Heart left ventricle (tissue), 16 donors: ENCODE data around the gene RPL7A. TPM values are rescaled to one million over a fixed set of nuclear protein-coding genes. Genes with fewer than 3 reads are reported as not detected.

ENCODE experiments used
- ATAC-seq, 4 donors: fragments of 200-7000 bp; cut with Tn5 transposase; one replicate each; pipeline ENCODE4 v1.9.1; 2020 to 2022; ENCODE audit warnings: moderate library complexity in 4 of 4, mild to moderate bottlenecking in 3 of 4, moderate number of reproducible peaks in 1 of 4
- DNase-seq, 5 donors: peaks; one replicate each; pipeline ENCODE4 v3.0.0-alpha.2; 2020
- H3K27ac ChIP-seq, 12 donors: fragments of 200-600 bp; sonication (generic) in 4 of 12; one replicate each; pipeline versions ENCODE4 v1.5.0 to v1.8.0; 2016 to 2022; ENCODE audit warnings: mild to moderate bottlenecking in 2 of 12
- H3K27me3 ChIP-seq, 9 donors: fragments of 200-600 bp; sonication (generic) in 2 of 9; one replicate each; pipeline versions ENCODE4 v1.5.1 to v1.8.0; 2016 to 2022; ENCODE audit warnings: mild to moderate bottlenecking in 3 of 9
- H3K36me3 ChIP-seq, 9 donors: fragments of 200-600 bp; sonication (generic) in 2 of 9; one replicate each; pipeline versions ENCODE4 v1.5.0 to v1.8.0; 2018 to 2022; ENCODE audit warnings: mild to moderate bottlenecking in 2 of 9
- H3K4me1 ChIP-seq, 12 donors: fragments of 200-600 bp; sonication (generic) in 4 of 12; one replicate each; pipeline versions ENCODE4 v1.5.0 to v1.8.0; 2016 to 2022; ENCODE audit warnings: mild to moderate bottlenecking in 3 of 12
- H3K4me3 ChIP-seq, 12 donors: fragments of 200-600 bp; sonication (generic) in 4 of 12; one replicate each; pipeline versions ENCODE4 v1.5.0 to v1.8.0; 2017 to 2022; ENCODE audit warnings: mild to moderate bottlenecking in 9 of 12, moderate library complexity in 4 of 12
- H3K9me3 ChIP-seq, 12 donors: fragments of 200-600 bp; sonication (generic) in 4 of 12; one replicate each; pipeline versions ENCODE4 v1.5.0 to v1.8.0; 2016 to 2022; ENCODE audit warnings: mild to moderate bottlenecking in 1 of 12
- CTCF ChIP-seq, 12 donors: fragments of 200-600 bp; sonication (generic) in 4 of 12; IDR thresholded peaks; one replicate each; pipeline versions ENCODE4 v1.5.0 to v1.8.0; 2018 to 2022; ENCODE audit warnings: antibody characterized with exemption in 12 of 12, mild to moderate bottlenecking in 5 of 12
- POLR2A ChIP-seq, 2 donors: fragments of 450-650 bp; IDR thresholded peaks; one replicate each; pipeline ENCODE4 v1.6.1; 2017; ENCODE audit warnings: antibody characterized with exemption in 2 of 2, mild to moderate bottlenecking in 2 of 2, moderate library complexity in 2 of 2
- WGBS, 4 donors: extraction: QIAGEN DNeasy Blood & Tissue Kit in 2 of 4; methylation state at CpG; one replicate each; pipeline versions ENCODE4 v1.1.5 to v1.1.7; 2013 to 2018; 5-methylcytosine and 5-hydroxymethylcytosine counted together
- intact Hi-C, 10 donors: fragments of 100-400 bp; cut with DNase I; formaldehyde crosslinking; loops; one replicate each; pipeline versions ENCODE4 v1.11.1 to v1.14.2; 2022
- polyA plus RNA-seq, 2 donors: library from polyadenylated mRNA; stranded (reverse); fragments of 200-250 nt; gene quantifications; one replicate each; pipeline ENCODE4 v1.2.3, GENCODE V29; 2013
- total RNA-seq, 9 donors: library from RNA; depleted of rRNA in 2 of 9; stranded (reverse); fragments of >200 nt in 2 of 9; fragmentation: NEBNext Ultra II Directional in 3 of 9; extraction: Animal tissue kit (Norgen Biotek cat#: 25700) in 3 of 9; gene quantifications; one replicate each; pipeline versions ENCODE4 v1.1.0 to v1.2.4, GENCODE V29; 2016 to 2023
- donor health status: ischemic (EF 13 %, LVEDD 7.1; RV severe dilation, severe dysfunction).
- donor health status: healthy with polysubstance abuse.
- donor health status: DM: no; HTN: yes; CAD: no.
- donor health status: DM: no; HTN: no; CAD: no.
- donor health status: ischemic (EF 25% LVEDD 6.9; RV normal size, moderate dysfunction).
- donor health status: ischemic (EF 25% LVEDD 5.7; RV mildly dilated, moderate dysfunction).
- donor health status: healthy.
- donor health status: DM: yes; HTN: yes; CAD: no.
- donor health status: ischemic (EF 35%, LVEDD 5.7; RV mildly dilated, moderate dysfunction).
- donor health status: nonischemic (EF 11% LVEDD 7.7; RV severe dilation, severe dysfunction).
- donor health status: DM: yes; HTN: yes; CAD: no.
- donor health status: PGD.
- donor health status: ischemic (EF 29% LVEDD 5.4; RV normal size, mild dysfunction).
- donor health status: nonischemic (EF 23%, LVEDD 6.1; RV moderate dilation, normal function).

The RPL7A gene
- total and polyA plus RNA-seq, 11 donors = 845 to 2,727 (median 1,045) TPM

- 87 to 93% (median 90%) methylated on average over 14 to 15 of the region's 15 CpGs for WGBS, 4 donors
- no peak for TF ChIP-seq CTCF (IDR thresholded peaks at IDR 0.05)
- TF ChIP-seq POLR2A (IDR thresholded peaks at IDR 0.05) = no peak
- Histone ChIP-seq H3K4me1 (peaks cover 0 to 35% (median 7%) of the 10 kb centered on the region in 12 donors), H3K36me3 (peaks cover 0 to 78% (median 75%) of the 10 kb centered on the region in 9 donors), H3K9me3 (no peaks in the 10 kb centered on the region), H3K27me3 (no peaks in the 10 kb centered on the region), H3K4me3 (no peak overlapping the region), H3K27ac (no peak overlapping the region)
- intact Hi-C loops = no loop called here
- ATAC-seq = no peak
- no peak for DNase-seq
Observed at GRCh38 chr9:133362359-133363044, 14.5 kb downstream of the RPL7A start.

- H3K27me3 ChIP-seq = no peaks in the 10 kb centered on the region
- H3K9me3 ChIP-seq = no peaks in the 10 kb centered on the region
- intact Hi-C loops = no loop called here
- peaks cover 0 to 97% (median 68%) of the 10 kb centered on the region in 9 donors for H3K36me3 ChIP-seq
- peaks cover under 1 to 47% (median 38%) of the 10 kb centered on the region in 12 donors for H3K4me1 ChIP-seq
- no peak overlapping the region for H3K4me3 ChIP-seq
- no peak for ATAC-seq
- no peak for TF ChIP-seq CTCF (IDR thresholded peaks at IDR 0.05)
- TF ChIP-seq POLR2A (IDR thresholded peaks at IDR 0.05) = no peak
- DNase-seq = no peak
- H3K27ac ChIP-seq = no peak overlapping the region
- WGBS, 4 donors = 77 to 93% (median 93%) methylated on average over 3 to 11 of the region's 11 CpGs
Observed at GRCh38 chr9:133366435-133366834, 18.4 kb downstream of the RPL7A start.

- H3K27me3 ChIP-seq = no peaks in the 10 kb centered on the region
- peaks cover 3 to 55% (median 46%) of the 10 kb centered on the region in 12 donors for H3K4me1 ChIP-seq
- DNase-seq (no peak), ATAC-seq (no peak)
- 90 to 93% (median 93%) methylated on average over 22 of the region's 22 CpGs for WGBS, 4 donors
- H3K4me3 ChIP-seq = no peak overlapping the region
- TF ChIP-seq POLR2A (IDR thresholded peaks at IDR 0.05) (no peak), CTCF (IDR thresholded peaks at IDR 0.05) (no peak)
- no peak overlapping the region for H3K27ac ChIP-seq
- H3K9me3 ChIP-seq = no peaks in the 10 kb centered on the region
- H3K36me3 ChIP-seq = peaks cover 0 to 89% (median 60%) of the 10 kb centered on the region in 9 donors
- intact Hi-C loops = no loop called here
Observed at GRCh38 chr9:133367221-133367620, 19.2 kb downstream of the RPL7A start.

- H3K27me3 ChIP-seq = no peaks in the 10 kb centered on the region
- peak in 3 of 4 donors; percentile 36 to 42 (median 37) for ATAC-seq
- no peaks in the 10 kb centered on the region for H3K9me3 ChIP-seq
- H3K4me3 ChIP-seq = no peak overlapping the region
- WGBS, 4 donors = 67 to 81% (median 80%) methylated on average over 6 to 10 of the region's 10 CpGs
- TF ChIP-seq CTCF (IDR thresholded peaks at IDR 0.05) (no peak), POLR2A (IDR thresholded peaks at IDR 0.05) (no peak)
- H3K27ac ChIP-seq = no peak overlapping the region
- peaks cover 3 to 60% (median 52%) of the 10 kb centered on the region in 12 donors for H3K4me1 ChIP-seq
- DNase-seq = no peak
- H3K36me3 ChIP-seq = peaks cover 0 to 87% (median 56%) of the 10 kb centered on the region in 9 donors
- intact Hi-C loops = no loop called here
Observed at GRCh38 chr9:133367778-133368177, 19.8 kb downstream of the RPL7A start.
